NCI-H2196 treated with DMSO at 0.1 percent for 48 hours (cell line): ENCODE results near the gene MCC.

Experiments
- DNase-seq: peaks from one replicate; lab custom pipeline; 2025; ENCODE audit not compliant: unreplicated experiment; lab: John Stamatoyannopoulos, UW

The MCC gene

DNA sequence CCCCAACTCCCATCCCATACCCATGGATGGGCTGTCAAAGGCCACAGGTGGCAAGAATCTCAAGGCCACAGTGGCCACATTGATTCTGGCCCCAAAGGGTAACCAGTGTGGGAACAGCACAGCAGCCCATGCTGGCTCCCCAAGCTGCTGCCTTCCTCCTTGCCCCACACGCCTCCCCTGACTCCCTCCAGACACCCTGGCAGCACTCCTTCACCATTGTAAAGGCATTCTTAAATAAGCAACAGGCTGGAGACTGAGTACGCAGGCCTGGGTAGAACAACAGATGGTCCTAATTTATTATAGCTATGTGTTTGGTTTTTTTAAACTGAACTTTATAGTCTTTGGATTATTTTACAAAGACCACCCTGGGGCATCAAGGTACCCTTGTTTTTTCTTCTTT lies 212.3 kb downstream of the MCC start:
- DNase-seq, result no peak

GRCh38 chr5:113274836-113275414 lies 213.3 kb downstream of the MCC start:
- no peak for DNase-seq

GRCh38 chr5:113273948-113274347 lies 214.3 kb downstream of the MCC start:
- no peak for DNase-seq

- DNase-seq, result no peak
Measured at GRCh38 chr5:113271745-113272454, 216.4 kb downstream of the MCC start.

GRCh38 chr5:113271015-113271414 lies 217.2 kb downstream of the MCC start:
- no peak for DNase-seq

DNA sequence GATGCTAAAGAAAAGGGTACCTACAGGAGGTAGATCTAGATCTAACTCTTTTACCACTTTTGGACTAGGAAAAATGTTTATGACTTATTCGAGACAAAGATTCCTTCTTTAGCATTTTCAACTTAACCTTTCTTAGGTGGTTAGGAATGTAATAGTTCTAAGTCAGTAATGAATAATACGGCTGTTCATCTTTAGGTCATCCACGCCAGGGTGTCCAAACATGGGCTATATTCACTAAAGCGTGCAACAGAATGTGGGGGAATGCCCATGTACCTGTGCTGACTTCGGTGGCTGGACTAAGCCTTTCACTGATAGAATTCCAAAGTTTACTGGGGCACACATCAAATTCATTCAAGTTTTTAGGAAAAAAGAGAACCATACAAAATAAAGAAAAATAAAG lies 218.2 kb downstream of the MCC start:
- no peak for DNase-seq

DNA sequence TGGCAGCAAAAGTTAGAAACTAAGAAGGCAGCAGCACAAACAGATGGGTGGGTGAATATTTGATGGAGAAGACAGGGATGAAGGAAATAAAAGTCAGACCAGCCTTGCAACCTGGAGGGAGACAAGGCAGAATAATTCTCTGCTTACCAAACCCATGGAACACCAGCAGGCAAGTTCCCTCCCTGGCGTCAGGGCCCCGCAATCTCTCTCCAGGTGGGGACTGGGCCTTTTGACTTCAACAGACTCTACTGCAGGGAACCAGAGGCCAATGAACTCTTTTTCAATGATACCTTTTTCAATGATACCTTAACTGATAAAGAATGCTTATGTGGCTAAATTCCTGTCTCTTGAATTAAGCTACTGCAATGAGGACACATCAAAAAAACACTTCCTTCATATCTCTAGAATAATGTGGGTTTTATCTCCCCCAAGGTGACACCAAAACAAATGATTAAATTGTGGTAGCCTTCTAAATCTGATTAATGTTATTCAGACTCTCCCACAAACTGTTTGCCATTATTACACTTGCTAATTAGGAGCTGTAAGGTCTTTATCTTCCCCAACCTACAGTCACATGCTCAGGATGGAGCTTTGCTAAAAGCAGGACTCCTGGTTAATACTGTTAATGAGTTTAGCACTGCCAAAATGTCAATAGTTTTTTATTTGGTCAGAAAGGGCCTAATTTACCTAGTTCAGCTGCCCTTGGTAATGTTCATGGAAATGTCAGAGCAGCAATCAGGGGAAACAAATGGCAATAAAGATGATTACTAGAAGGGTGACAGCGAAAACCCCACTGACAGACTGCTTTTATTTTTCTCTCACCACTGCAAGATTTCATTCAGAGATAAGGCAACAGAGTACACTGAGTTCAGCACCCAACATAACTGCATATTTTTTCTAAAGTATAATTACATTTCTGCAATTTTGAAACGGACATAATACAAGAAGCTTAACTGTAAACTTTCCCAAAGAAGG lies 218.9 kb downstream of the MCC start:
- no peak for DNase-seq

DNA sequence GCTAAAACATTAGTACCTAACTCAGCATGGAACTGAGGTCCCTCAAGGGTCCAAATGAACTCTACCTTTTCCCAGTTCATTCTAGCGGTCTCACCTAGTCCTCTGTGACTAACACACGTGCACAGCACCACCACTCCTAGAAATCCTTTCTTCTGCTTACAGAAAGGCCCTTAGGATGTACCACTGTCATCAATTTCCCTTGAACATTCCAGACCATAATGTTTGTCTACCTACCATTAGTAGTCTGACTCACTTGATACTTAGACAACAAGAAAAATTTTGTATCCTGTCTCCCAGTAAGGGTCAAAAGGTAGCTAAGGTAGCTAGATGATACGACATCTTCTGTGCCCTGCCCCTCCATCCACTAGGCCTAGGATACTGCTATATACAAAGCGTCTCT lies 220.0 kb downstream of the MCC start:
- no peak for DNase-seq

GRCh38 chr5:113267361-113267900 lies 220.8 kb downstream of the MCC start:
- no peak for DNase-seq

DNA sequence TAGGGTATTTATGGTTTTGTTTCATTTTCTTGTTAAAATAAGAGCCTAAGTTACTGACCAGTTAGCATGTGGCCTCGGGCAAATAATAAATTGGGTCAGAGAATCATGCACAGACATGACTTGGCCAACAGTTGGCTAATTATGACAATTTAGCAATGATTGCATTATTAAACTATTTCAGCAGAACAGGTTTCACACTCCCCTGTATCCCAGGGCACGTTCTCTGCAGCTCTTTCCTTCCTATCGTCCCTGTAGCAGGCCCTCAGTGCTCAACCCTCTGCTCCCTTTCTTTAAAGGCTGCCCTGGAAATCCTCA lies 221.4 kb downstream of the MCC start:
- DNase-seq, result no peak

GRCh38 chr5:113266227-113266912 lies 221.9 kb downstream of the MCC start:
- DNase-seq, result no peak

DNA sequence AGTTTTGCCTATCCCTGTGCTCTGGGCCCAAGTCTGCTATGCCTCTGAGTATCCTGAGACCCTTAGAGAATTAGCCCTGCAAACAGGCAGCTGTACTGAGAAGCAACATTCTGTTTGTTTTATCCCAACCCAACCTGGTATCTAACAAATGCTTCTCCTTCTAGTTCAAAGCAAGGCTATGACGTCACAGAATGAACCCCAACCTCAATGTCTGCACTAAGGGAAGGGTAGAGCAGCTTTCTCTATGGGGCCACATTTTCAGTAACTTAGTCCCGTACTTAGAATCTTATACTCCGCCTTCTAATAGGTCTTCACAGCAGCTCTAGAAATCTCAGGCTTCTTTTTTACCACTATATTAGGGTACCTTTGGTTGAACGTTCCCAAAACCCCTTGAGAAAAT lies 223.1 kb downstream of the MCC start:
- DNase-seq, result no peak

- DNase-seq, result no peak
Measured at GRCh38 chr5:113264046-113264445, 224.2 kb downstream of the MCC start.

- no peak for DNase-seq
Measured at GRCh38 chr5:113263545-113263944, 224.7 kb downstream of the MCC start.

DNA sequence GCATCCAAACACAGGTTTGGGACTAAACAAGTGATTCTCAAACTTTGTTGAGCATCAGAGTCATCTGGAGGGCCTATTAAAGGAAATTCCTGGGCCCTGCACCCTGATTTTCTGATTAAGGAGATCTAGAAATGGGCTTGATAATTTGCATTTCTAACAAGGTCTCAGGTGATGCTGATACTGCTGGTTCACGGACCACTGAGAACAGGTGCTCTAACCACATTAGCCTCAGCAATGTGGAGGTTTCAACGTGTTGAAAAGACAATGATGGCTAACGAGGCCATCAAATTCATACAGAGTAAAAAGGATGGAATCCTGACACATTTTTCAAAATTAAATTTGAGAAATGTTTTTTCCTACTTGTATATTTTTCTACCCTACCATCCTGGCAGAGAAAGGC lies 225.6 kb downstream of the MCC start:
- DNase-seq, result no peak

DNA sequence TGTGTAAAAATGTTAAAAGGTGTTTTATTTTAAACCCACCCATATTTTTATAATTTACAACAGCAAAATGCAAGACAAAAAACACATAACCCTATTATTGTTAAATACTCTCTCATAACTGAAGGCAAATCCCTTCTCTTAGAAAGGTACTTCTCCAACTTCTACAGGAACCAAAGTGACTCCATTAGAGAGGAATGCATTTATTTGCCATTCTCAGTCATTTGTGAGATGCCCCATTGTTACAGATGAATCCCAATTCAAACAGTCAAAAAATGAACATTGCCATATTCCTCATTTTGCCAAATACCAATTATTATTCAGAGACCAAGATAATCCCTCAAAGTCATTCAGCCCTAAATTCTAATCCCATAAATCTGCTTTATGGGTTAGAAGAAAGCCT lies 229.2 kb downstream of the MCC start:
- no peak for DNase-seq

DNA sequence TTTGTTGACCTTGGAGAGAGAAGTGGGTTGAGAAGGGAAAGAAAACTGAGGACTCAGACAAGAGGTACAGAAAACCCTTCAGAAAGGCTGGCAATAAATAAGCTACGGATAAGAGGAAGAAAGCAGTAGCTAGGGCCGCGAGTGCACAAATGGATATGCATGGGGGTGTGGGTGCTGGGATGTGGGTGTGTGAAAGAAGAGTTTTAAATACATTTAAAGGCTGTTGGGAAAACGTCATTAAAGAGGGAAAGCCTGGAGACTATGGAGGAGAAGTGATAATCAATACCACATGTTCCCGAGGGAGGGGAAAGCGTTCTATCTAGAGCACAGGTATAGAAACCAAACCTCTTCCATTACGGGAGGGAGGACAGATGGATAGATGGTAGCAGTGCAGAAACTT lies 230.7 kb downstream of the MCC start:
- no peak for DNase-seq

DNA sequence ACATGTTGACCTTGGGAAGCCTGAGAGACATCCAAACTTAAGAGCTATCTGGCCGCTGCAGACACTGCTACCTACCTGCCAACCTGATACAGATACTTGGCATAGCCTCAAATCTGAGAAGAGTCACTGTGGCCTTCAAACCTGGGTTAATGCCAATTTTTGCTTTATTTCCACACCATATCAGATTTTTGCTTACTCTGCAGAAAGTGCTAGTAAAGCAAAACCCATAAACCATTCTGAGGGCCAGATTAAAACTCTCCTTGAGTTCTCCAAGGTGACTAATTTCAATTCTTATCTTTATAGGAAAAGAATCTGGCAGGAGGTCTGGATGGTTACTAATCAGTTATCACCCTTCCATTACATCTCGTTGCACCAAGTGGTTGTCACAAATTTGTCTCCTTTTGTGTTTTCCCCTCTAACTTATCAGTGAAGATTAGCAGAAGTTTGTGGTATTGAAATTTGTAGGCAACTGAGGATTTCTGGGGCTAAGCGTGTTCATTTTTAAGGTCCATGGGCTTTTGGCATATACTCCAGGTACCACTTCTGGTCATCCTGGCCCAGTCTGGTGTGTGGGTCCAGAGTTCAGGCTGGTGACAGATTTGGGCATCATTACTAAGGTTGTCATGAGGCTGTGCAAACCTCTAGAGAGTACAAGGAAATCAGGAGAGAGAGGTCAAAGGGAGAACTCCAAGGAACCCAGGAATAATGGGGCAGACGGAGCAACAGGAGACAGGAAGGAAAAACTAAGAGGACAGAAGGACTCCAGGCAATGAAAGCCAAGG lies 231.4 kb downstream of the MCC start:
- DNase-seq, result no peak

GRCh38 chr5:113255579-113256386 lies 232.5 kb downstream of the MCC start:
- DNase-seq, result no peak

- DNase-seq, result no peak
Measured at GRCh38 chr5:113255105-113255504, 233.1 kb downstream of the MCC start.
